HepG2 (cell line): ENCODE data around the gene SLC34A3. TPM values are rescaled to one million over a fixed set of nuclear protein-coding genes. Genes with fewer than 3 reads are reported as not detected.

Experiments used
- ARID4A ChIP-seq: sonication (generic); formaldehyde crosslinking; IDR thresholded peaks from 2 replicates; pipeline ENCODE4 v1.5.0; 2020; ENCODE audit warnings: mild to moderate bottlenecking, missing genetic modification reagents, borderline replicate concordance
- CEBPB ChIP-seq: IDR thresholded peaks from 2 replicates; pipeline ENCODE4 v1.6.1; 2011; ENCODE audit warnings: low read depth, low read length, improper control_type of control experiment, borderline replicate concordance
- HNF4A ChIP-seq: sonication (generic); formaldehyde crosslinking; IDR thresholded peaks from 2 replicates; pipeline ENCODE4 v1.4.0; 2020; ENCODE audit warnings: missing genetic modification reagents
- ISX ChIP-seq: sonication (generic); formaldehyde crosslinking; conservative IDR thresholded peaks from 2 replicates; pipeline ENCODE4 v1.5.0; 2020; ENCODE audit warnings: missing genetic modification reagents
- JUND ChIP-seq: sonication (generic); formaldehyde crosslinking; IDR thresholded peaks from 2 replicates; pipeline ENCODE4 v1.8.0; 2022; ENCODE audit warnings: mild to moderate bottlenecking, missing genetic modification reagents
- MED1 ChIP-seq: sonication (generic); formaldehyde crosslinking; IDR thresholded peaks from 2 replicates; pipeline ENCODE4 v1.4.0; 2020; ENCODE audit warnings: missing genetic modification reagents
- MEF2D ChIP-seq: sonication (generic); formaldehyde crosslinking; IDR thresholded peaks from 2 replicates; pipeline ENCODE4 v1.5.1; 2020; ENCODE audit warnings: mild to moderate bottlenecking, missing genetic modification reagents
- MXD4 ChIP-seq: IDR thresholded peaks from 2 replicates; pipeline ENCODE4 v1.6.1; 2016; ENCODE audit warnings: mild to moderate bottlenecking, missing biosample characterization, missing genetic modification reagents
- NPAS2 ChIP-seq: sonication (generic); formaldehyde crosslinking; IDR thresholded peaks from 2 replicates; pipeline ENCODE4 v1.8.0; 2022; ENCODE audit warnings: mild to moderate bottlenecking, missing genetic modification reagents, borderline replicate concordance
- NR2F1 ChIP-seq, 2 experiments: fragments of 450-650 bp in 1 of 2; formaldehyde crosslinking in 1 of 2; IDR thresholded peaks; 2 replicates each; pipeline versions ENCODE4 v1.5.0 to v1.6.1; 2016 to 2020; ENCODE audit warnings: mild to moderate bottlenecking in 1 of 2, missing compliant biosample characterization in 1 of 2, missing genetic modification reagents in 1 of 2, moderate library complexity in 1 of 2
- PAF1 ChIP-seq: IDR thresholded peaks from 2 replicates; pipeline ENCODE4 v1.6.1; 2016; ENCODE audit warnings: missing genetic modification reagents, missing compliant biosample characterization
- PHF20 ChIP-seq: sonication (generic); formaldehyde crosslinking; IDR thresholded peaks from 2 replicates; pipeline ENCODE4 v1.5.0; 2020; ENCODE audit warnings: mild to moderate bottlenecking, missing genetic modification reagents
- SCMH1 ChIP-seq: sonication (generic); formaldehyde crosslinking; IDR thresholded peaks from 2 replicates; pipeline ENCODE4 v1.9.0; 2021; ENCODE audit warnings: missing genetic modification reagents, mild to moderate bottlenecking, borderline replicate concordance
- SNRNP70 ChIP-seq: fragments of 200-400 bp; formaldehyde crosslinking; IDR thresholded peaks from 2 replicates; pipeline ENCODE4 v1.6.1; 2017; ENCODE audit warnings: mild to moderate bottlenecking, low read depth, low read length, moderate library complexity
- SPEN ChIP-seq: sonication (generic); formaldehyde crosslinking; IDR thresholded peaks from 2 replicates; pipeline ENCODE4 v1.5.1; 2020; ENCODE audit warnings: low read depth, mild to moderate bottlenecking, missing genetic modification reagents
- SRSF4 ChIP-seq: fragments of 200-400 bp; formaldehyde crosslinking; IDR thresholded peaks from one replicate; pipeline ENCODE4 v1.6.1; 2018; ENCODE audit warnings: mild to moderate bottlenecking, low read depth, low read length, moderate library complexity; ENCODE audit not compliant: poor library complexity, severe bottlenecking
- TBX3 ChIP-seq: fragments of 450-650 bp; IDR thresholded peaks from 2 replicates; pipeline ENCODE4 v1.6.1; 2017; ENCODE audit warnings: antibody characterized with exemption, mild to moderate bottlenecking, inconsistent platforms, borderline replicate concordance
- YEATS4 ChIP-seq: sonication (generic); formaldehyde crosslinking; IDR thresholded peaks from 2 replicates; pipeline ENCODE4 v1.4.0; 2020; ENCODE audit warnings: missing genetic modification reagents, borderline replicate concordance
- ZNF296 ChIP-seq: sonication (generic); formaldehyde crosslinking; conservative IDR thresholded peaks from 2 replicates; pipeline ENCODE4 v1.5.0; 2020; ENCODE audit warnings: mild to moderate bottlenecking, missing genetic modification reagents
- ZNF326 ChIP-seq: sonication (generic); formaldehyde crosslinking; IDR thresholded peaks from 2 replicates; pipeline ENCODE4 v1.4.0; 2020; ENCODE audit warnings: missing genetic modification reagents, borderline replicate concordance
- ZNF333 ChIP-seq: sonication (generic); formaldehyde crosslinking; IDR thresholded peaks from 2 replicates; pipeline ENCODE4 v1.4.0; 2020; ENCODE audit warnings: mild to moderate bottlenecking, missing genetic modification reagents, borderline replicate concordance
- ZNF383 ChIP-seq: sonication (generic); formaldehyde crosslinking; IDR thresholded peaks from 2 replicates; pipeline ENCODE4 v1.4.0; 2020; ENCODE audit warnings: missing genetic modification reagents, mild to moderate bottlenecking, borderline replicate concordance
- ZNF598 ChIP-seq: sonication (generic); formaldehyde crosslinking; IDR thresholded peaks from 2 replicates; pipeline ENCODE4 v1.5.1; 2020; ENCODE audit warnings: mild to moderate bottlenecking, missing genetic modification reagents, borderline replicate concordance
- ZNF670 ChIP-seq: sonication (generic); formaldehyde crosslinking; IDR thresholded peaks from 2 replicates; pipeline ENCODE4 v1.8.0; 2022; ENCODE audit warnings: mild to moderate bottlenecking, missing genetic modification reagents, borderline replicate concordance
- ZNF703 ChIP-seq: sonication (generic); formaldehyde crosslinking; IDR thresholded peaks from 2 replicates; pipeline ENCODE4 v1.5.1; 2020; ENCODE audit warnings: missing genetic modification reagents, mild to moderate bottlenecking, moderate library complexity, borderline replicate concordance
- ZNF749 ChIP-seq: sonication (generic); formaldehyde crosslinking; IDR thresholded peaks from 2 replicates; pipeline ENCODE4 v1.8.0; 2022; ENCODE audit warnings: mild to moderate bottlenecking, missing genetic modification reagents, moderate library complexity, borderline replicate concordance
- ZNF780A ChIP-seq: sonication (generic); formaldehyde crosslinking; IDR thresholded peaks from 2 replicates; pipeline ENCODE4 v1.8.0; 2022; ENCODE audit warnings: mild to moderate bottlenecking, missing genetic modification reagents, moderate library complexity
- ZNF792 ChIP-seq: IDR thresholded peaks from 2 replicates; pipeline ENCODE4 v1.6.1; 2016
- polyA plus RNA-seq, 8 experiments: library from polyadenylated mRNA; depleted of rRNA in 3 of 8; stranded (reverse) in 7 of 8; unstranded in 1 of 8; fragments of >200 nt; fragmentation: Illumina TruSeq in 4 of 8; extraction: Trizol in 4 of 8; gene quantifications; 2 replicates each; pipeline versions ENCODE4 v1.2.1 to v1.2.3, GENCODE V29; 2011 to 2016; ENCODE audit warnings: low read depth in 4 of 8, missing spikeins in 1 of 8, mixed read lengths in 1 of 8; ENCODE audit not compliant: insufficient read depth in 1 of 8
- total RNA-seq, 5 experiments: library from RNA; depleted of rRNA; stranded (reverse); fragments of >200 nt; fragmentation: Illumina TruSeq; extraction: Trizol; gene quantifications; 2 replicates each; pipeline ENCODE4 v1.2.3, GENCODE V29; 2016; ENCODE audit warnings: low read depth in 1 of 5

Gene SLC34A3
- total and polyA plus RNA-seq, 2 of the 13 experiments (the other 11 are each of a cell fraction or from before 2014, with no cell fraction given) = 0.07 to 1.0 TPM

DNA sequence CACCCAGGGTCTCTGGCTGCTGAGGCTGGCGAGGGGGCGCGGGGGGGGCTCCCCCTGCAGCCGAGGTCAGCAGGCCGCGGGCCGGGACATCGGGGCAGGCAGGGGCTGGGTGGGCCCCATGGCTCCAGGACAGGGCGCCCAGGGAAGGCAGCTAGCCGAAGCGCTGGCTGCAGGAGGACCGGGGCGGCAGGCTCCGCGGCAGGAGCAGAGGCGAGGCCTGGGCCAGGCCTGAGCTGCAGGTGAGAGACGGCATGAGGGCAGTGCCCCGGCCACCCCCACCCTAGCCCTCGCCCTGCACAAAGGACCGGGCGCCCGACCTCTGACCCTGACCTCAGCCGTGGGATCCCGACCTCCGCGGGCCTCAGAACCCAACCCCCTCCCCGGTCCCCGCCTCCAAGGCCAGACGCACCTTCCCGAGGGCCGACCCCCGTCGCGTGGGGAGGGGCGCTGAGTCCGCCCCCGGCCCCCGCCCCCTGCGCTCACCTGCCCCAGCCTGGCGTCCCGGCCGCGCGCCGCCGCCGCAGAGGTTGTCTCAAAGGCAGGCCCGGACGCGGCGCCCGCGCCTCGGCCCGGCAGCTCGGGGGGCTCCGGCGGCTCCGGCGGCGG is 9.1 kb upstream of the SLC34A3 start (continued):
- TF ChIP-seq ARID4A (CRISPR knock-in tag) (peak; percentile 72; the same call in 1 of the 2 replicates), ISX (CRISPR knock-in tag) (no peak), ZNF296 (CRISPR knock-in tag) (no peak), PAF1 (CRISPR knock-in tag) (no peak), NPAS2 (CRISPR knock-in tag) (no peak), MED1 (CRISPR knock-in tag) (no peak; the same call in 1 of the 2 replicates), SCMH1 (no peak), ZNF792 (CRISPR knock-in tag) (no peak), YEATS4 (CRISPR knock-in tag) (peak; percentile 33; the same call in 1 of the 2 replicates), TBX3 (no peak), MEF2D (CRISPR knock-in tag) (no peak), ZNF780A (CRISPR knock-in tag) (no peak), ZNF598 (CRISPR knock-in tag) (no peak), SPEN (CRISPR knock-in tag) (peak; percentile 73), CEBPB (no peak), PHF20 (CRISPR knock-in tag) (no peak), ZNF703 (no peak), JUND (CRISPR knock-in tag) (no peak), SNRNP70 (no peak), ZNF333 (CRISPR knock-in tag) (no peak), SRSF4 (no peak), ZNF670 (CRISPR knock-in tag) (no peak), ZNF383 (no peak), MXD4 (peak; percentile 25; the same call in 1 of the 2 replicates), ZNF326 (CRISPR knock-in tag) (no peak), ZNF749 (CRISPR knock-in tag) (no peak), HNF4A (CRISPR knock-in tag) (peak; percentile 62), NR2F1 (CRISPR knock-in tag; IDR thresholded peaks at IDR 0.05) (peak; percentile 76 to 92; a peak in 3 of 4 replicates)
